Measurements from ENCODE around the gene IRF2BPL. TPM values are rescaled to one million over a fixed set of nuclear protein-coding genes. Genes with fewer than 3 reads are reported as not detected.

Gene IRF2BPL
- polyA plus RNA-seq, 1 donor (not counting 4 experiments of a cell fraction or from before 2014, with no cell fraction given), result 5.6 TPM

GRCh38 chr14:76990084-76990483, 38.4 kb downstream of the IRF2BPL start:
- H3K9ac ChIP-seq (ENCODE audit: control insufficient read depth, extremely low read depth, insufficient read depth, low read length), result no peak overlapping the region
- FAIRE-seq (no peak), DNase-seq (ENCODE audit: low read depth, low spot score) (no peak)
- H4K20me1 ChIP-seq (ENCODE audit: control insufficient read depth, extremely low read depth, insufficient read depth, low read length), result no peaks in the 10 kb centered on the region
- no peak overlapping the region for H2AFZ ChIP-seq (ENCODE audit: control insufficient read depth, low read length)
- H3K27me3 ChIP-seq (ENCODE audit: control insufficient read depth, extremely low read depth, insufficient read depth, low read length), result no peaks in the 10 kb centered on the region
- peaks cover 2% of the 10 kb centered on the region for H3K4me1 ChIP-seq (ENCODE audit: control insufficient read depth, extremely low read depth, insufficient read depth, low read length)
- no peaks in the 10 kb centered on the region for H3K9me3 ChIP-seq (ENCODE audit: control insufficient read depth, low read depth, low read length)
- H3K4me2 ChIP-seq (ENCODE audit: control insufficient read depth, extremely low read depth, insufficient read depth, low read depth, low read length), result no peak overlapping the region
- no peak overlapping the region for H3K4me3 ChIP-seq (ENCODE audit: control insufficient read depth in 2 of 3, extremely low read depth in 1 of 3, insufficient read depth in 2 of 3, low read depth in 1 of 3, low read length in 3 of 3)
- no peaks in the 10 kb centered on the region for H3K36me3 ChIP-seq (ENCODE audit: control insufficient read depth in 2 of 2, extremely low read depth in 1 of 2, insufficient read depth in 2 of 2, low read length in 2 of 2)
- H3K27ac ChIP-seq (ENCODE audit: control insufficient read depth, insufficient read depth, low read length), result no peak overlapping the region
- dilution Hi-C loops (cut with MboI; ENCODE audit: extremely low pct_ligation_motif_present, low sequenced_read_pairs), result no loop called here
- TF ChIP-seq EZH2 (IDR thresholded peaks at IDR 0.05; ENCODE audit: low read length), result no peak
- no peak for TF ChIP-seq CTCF (optimal IDR thresholded peaks at IDR 0.05 in 1 of 3, IDR thresholded peaks at IDR 0.05 in 1 of 3, conservative IDR thresholded peaks at IDR 0.05 in 1 of 3; ENCODE audit: extremely low read depth in 1 of 3, insufficient read depth in 2 of 3, low read length in 3 of 3)
- H3K79me2 ChIP-seq (ENCODE audit: control insufficient read depth, insufficient read depth, low read length), result no peaks in the 10 kb centered on the region
- no peaks in the 10 kb centered on the region for H3K9me1 ChIP-seq (ENCODE audit: control insufficient read depth, extremely low read depth, insufficient read depth, low read length)

- Histone ChIP-seq H3K79me2 (ENCODE audit: control insufficient read depth, insufficient read depth, low read length) (no peaks in the 10 kb centered on the region), H3K36me3 (ENCODE audit: control insufficient read depth in 2 of 2, extremely low read depth in 1 of 2, insufficient read depth in 2 of 2, low read length in 2 of 2) (no peaks in the 10 kb centered on the region), H3K27ac (ENCODE audit: control insufficient read depth, insufficient read depth, low read length) (no peak overlapping the region), H3K4me2 (ENCODE audit: control insufficient read depth, extremely low read depth, insufficient read depth, low read depth, low read length) (no peak overlapping the region), H3K9me3 (ENCODE audit: control insufficient read depth, low read depth, low read length) (no peaks in the 10 kb centered on the region), H3K4me3 (ENCODE audit: control insufficient read depth in 2 of 3, extremely low read depth in 1 of 3, insufficient read depth in 2 of 3, low read depth in 1 of 3, low read length in 3 of 3) (no peak overlapping the region), H3K9me1 (ENCODE audit: control insufficient read depth, extremely low read depth, insufficient read depth, low read length) (no peaks in the 10 kb centered on the region), H2AFZ (ENCODE audit: control insufficient read depth, low read length) (no peak overlapping the region), H3K4me1 (ENCODE audit: control insufficient read depth, extremely low read depth, insufficient read depth, low read length) (peaks cover 2% of the 10 kb centered on the region), H4K20me1 (ENCODE audit: control insufficient read depth, extremely low read depth, insufficient read depth, low read length) (no peaks in the 10 kb centered on the region), H3K27me3 (ENCODE audit: control insufficient read depth, extremely low read depth, insufficient read depth, low read length) (no peaks in the 10 kb centered on the region), H3K9ac (ENCODE audit: control insufficient read depth, extremely low read depth, insufficient read depth, low read length) (no peak overlapping the region)
- dilution Hi-C loops (cut with MboI; ENCODE audit: extremely low pct_ligation_motif_present, low sequenced_read_pairs), result no loop called here
- no peak for DNase-seq (ENCODE audit: low read depth, low spot score)
- TF ChIP-seq CTCF (optimal IDR thresholded peaks at IDR 0.05 in 1 of 3, IDR thresholded peaks at IDR 0.05 in 1 of 3, conservative IDR thresholded peaks at IDR 0.05 in 1 of 3; ENCODE audit: extremely low read depth in 1 of 3, insufficient read depth in 2 of 3, low read length in 3 of 3), result no peak
- no peak for FAIRE-seq
Measured at GRCh38 chr14:76987956-76988520, 40.5 kb downstream of the IRF2BPL start.
